ENCODE results near the gene SLC12A5. TPM values are rescaled to one million over a fixed set of nuclear protein-coding genes. Genes with fewer than 3 reads are reported as not detected.
A peak's percentile ranks its signal among the peaks of the same experiment; 100 is the strongest.
"Not testable (repeated sequence)": the region's sequence is repeated elsewhere in the genome, so short reads cannot be mapped to it uniquely, and the experiment has no call there.

Gene SLC12A5
- not detected for total RNA-seq

DNA sequence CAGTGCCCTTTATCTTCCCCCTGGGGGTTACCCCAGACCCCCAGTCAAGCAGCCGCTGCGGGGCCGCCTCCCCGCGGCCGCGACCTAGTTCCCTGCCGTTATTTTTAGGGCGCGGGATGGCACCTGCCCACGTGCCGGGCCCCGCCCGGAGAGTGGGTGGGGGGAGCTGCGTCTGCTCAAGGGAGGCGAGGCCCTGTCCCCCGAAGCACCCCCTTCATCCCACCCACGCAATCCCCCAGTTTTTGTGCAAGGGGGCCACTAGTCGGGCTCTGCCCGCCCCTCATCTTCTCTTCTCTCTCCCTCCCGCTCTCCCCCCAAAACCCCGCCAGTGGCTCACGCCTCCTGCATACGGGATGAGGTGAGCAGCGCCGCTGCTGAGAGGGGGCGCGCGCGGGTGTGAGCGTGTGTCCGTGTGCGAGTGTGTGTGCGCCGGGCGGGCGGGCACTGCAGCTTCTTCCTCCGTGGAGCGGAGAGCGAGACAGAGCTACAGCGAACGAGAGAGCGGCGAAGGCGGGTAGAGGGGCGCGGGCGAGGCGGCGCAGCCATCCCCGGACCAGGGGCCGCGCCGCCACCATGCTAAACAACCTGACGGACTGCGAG, at the start of gene SLC12A5:
Gene SLC12A5, plus strand, starts transcription at position 444 of the 600 bp plus-strand sequence. Its CDS starts 130 bp downstream, at position 574.
- H3K27me3 ChIP-seq (replicated peaks; ENCODE audit: insufficient read depth), result peaks cover 4% of the 10 kb centered on the region
- H3K4me1 ChIP-seq (ENCODE audit: control insufficient read depth in 1 of 2, low read depth in 2 of 2), result no peaks in the 10 kb centered on the region
- no peaks in the 10 kb centered on the region for H3K9me3 ChIP-seq
- no peaks in the 10 kb centered on the region for H3K36me3 ChIP-seq
- ATAC-seq (ENCODE audit: insufficient number of reproducible peaks, low FRiP score, low read depth), result no peak
- H3K4me3 ChIP-seq, result no peak within 1 kb of the TSS
- TF ChIP-seq, protein P1, sequence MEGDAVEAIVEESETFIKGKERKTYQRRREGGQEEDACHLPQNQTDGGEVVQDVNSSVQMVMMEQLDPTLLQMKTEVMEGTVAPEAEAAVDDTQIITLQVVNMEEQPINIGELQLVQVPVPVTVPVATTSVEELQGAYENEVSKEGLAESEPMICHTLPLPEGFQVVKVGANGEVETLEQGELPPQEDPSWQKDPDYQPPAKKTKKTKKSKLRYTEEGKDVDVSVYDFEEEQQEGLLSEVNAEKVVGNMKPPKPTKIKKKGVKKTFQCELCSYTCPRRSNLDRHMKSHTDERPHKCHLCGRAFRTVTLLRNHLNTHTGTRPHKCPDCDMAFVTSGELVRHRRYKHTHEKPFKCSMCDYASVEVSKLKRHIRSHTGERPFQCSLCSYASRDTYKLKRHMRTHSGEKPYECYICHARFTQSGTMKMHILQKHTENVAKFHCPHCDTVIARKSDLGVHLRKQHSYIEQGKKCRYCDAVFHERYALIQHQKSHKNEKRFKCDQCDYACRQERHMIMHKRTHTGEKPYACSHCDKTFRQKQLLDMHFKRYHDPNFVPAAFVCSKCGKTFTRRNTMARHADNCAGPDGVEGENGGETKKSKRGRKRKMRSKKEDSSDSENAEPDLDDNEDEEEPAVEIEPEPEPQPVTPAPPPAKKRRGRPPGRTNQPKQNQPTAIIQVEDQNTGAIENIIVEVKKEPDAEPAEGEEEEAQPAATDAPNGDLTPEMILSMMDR (IDR thresholded peaks at IDR 0.05), result no peak
- no peak within 1 kb of the TSS for H3K27ac ChIP-seq
- no peak for DNase-seq (ENCODE audit: low spot score)

DNA sequence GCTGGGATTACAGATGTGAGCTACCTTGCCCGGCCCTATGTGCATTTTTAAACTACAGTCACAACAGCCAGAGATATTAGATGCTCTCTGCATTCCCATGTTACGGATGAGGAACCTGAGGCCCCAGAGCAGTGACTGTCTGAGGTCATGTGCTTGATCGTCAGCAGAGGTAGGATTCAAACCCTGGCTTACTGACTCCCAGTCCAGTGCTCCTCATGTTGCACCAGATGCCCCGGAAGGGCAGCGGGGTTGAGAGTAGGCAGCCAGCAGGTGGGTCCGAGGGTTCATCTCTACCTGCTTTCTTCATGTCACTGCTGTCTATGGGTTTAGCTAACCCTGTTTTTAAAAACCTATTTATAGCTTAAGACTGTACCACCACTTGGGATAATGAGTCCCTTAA, 47.8 kb upstream of the SLC12A5 start:
- DNase-seq (ENCODE audit: low spot score), result no peak
- no peaks in the 10 kb centered on the region for H3K36me3 ChIP-seq
- H3K27me3 ChIP-seq (replicated peaks; ENCODE audit: insufficient read depth), result no peaks in the 10 kb centered on the region
- H3K9me3 ChIP-seq, result no peaks in the 10 kb centered on the region
- no peak overlapping the region for H3K4me3 ChIP-seq
- ATAC-seq (ENCODE audit: insufficient number of reproducible peaks, low FRiP score, low read depth), result no peak
- H3K27ac ChIP-seq, result no peak overlapping the region
- TF ChIP-seq, protein P1 (IDR thresholded peaks at IDR 0.05), result no peak
- H3K4me1 ChIP-seq (ENCODE audit: control insufficient read depth in 1 of 2, low read depth in 2 of 2), result no peaks in the 10 kb centered on the region

DNA sequence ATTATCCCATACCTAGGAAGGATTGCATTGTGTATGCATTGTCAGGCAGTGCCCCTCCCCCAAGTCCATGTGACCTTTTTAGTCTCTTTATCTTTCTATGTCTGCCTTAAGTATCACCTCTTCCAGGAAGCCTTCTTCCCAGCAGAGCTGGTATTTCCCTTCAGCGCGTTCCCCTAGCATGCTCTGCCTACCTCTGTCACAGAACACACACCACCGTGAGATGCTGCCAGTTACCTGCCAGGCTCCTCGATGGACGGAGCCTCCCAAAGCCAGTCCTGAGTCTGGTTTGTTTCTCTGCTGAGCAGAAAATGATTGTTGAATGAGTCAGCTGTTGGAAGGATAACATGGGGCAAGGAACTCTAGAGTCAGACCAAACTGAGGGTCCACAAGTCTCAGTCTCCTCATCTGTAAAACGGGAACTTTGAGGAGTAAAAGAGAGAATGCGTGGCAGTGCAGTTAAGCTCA, 45.7 kb upstream of the SLC12A5 start:
- TF ChIP-seq, protein P1 (IDR thresholded peaks at IDR 0.05), result no peak
- Histone ChIP-seq H3K27ac (no peak overlapping the region), H3K9me3 (no peaks in the 10 kb centered on the region), H3K4me1 (ENCODE audit: control insufficient read depth in 1 of 2, low read depth in 2 of 2) (no peaks in the 10 kb centered on the region), H3K4me3 (no peak overlapping the region), H3K36me3 (no peaks in the 10 kb centered on the region), H3K27me3 (replicated peaks; ENCODE audit: insufficient read depth) (no peaks in the 10 kb centered on the region)
- ATAC-seq (ENCODE audit: insufficient number of reproducible peaks, low FRiP score, low read depth) (no peak), DNase-seq (ENCODE audit: low spot score) (no peak)

DNA sequence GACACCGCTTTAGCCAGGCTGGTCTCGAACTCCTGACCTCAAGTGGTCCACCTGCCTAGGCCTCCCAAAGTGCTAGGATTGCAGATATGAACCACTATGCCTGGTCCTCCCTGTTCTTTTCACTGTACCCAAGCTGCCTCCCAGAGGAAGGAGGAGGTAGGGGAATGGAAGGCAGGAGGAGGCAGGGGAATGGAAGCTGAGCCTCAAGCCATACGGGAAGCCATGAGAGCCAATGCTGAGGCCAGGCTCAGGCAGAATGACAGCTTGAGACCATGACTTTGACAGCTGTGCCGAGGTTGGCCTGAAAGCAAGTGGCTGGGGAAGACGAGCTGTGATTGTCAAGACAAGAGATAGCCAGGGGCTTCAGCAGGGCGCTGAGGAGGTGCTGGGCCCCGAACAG, 43.4 kb upstream of the SLC12A5 start:
- H3K4me1 ChIP-seq (ENCODE audit: control insufficient read depth in 1 of 2, low read depth in 2 of 2), result no peaks in the 10 kb centered on the region
- H3K27me3 ChIP-seq (replicated peaks; ENCODE audit: insufficient read depth), result no peaks in the 10 kb centered on the region
- ATAC-seq (ENCODE audit: insufficient number of reproducible peaks, low FRiP score, low read depth) (no peak), DNase-seq (ENCODE audit: low spot score) (no peak)
- H3K9me3 ChIP-seq, result no peaks in the 10 kb centered on the region
- no peak overlapping the region for H3K27ac ChIP-seq
- TF ChIP-seq, protein P1 (IDR thresholded peaks at IDR 0.05), result no peak
- H3K36me3 ChIP-seq, result no peaks in the 10 kb centered on the region
- H3K4me3 ChIP-seq, result no peak overlapping the region

DNA sequence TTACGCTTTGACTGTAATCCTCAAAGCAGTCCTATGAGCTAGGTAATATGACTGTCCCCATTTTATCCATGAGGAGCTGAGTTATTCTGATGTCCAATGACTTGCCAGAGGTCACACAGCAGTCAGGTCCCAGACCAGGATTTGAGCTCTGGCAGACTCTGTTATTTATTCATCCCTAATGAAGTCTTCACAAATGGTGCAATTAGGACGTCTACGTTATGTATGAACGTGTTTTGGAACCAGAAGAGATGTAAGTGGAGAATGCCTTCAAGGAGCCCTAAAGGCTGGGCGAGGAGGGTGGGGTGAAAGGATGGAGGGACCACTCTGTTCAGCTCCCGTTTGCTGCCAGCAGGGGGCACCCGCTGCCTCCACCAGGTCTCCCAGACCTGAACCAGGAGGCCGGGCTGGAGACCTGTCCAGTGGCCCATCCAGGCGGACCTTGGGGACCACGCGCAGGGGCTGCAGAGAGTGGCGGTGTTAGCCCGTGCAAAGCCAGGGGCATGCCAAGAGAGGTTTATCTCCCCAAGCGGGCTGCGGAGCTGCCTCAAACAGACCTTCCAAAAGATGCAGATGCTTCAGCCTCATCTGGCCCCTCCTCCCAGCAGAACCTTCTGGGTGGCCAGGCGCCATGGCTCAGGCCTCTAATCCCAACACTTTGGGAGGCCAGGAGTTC, 41.8 kb upstream of the SLC12A5 start:
- H3K27me3 ChIP-seq (replicated peaks; ENCODE audit: insufficient read depth), result no peaks in the 10 kb centered on the region
- no peak for ATAC-seq (ENCODE audit: insufficient number of reproducible peaks, low FRiP score, low read depth)
- H3K4me3 ChIP-seq, result no peak overlapping the region
- no peaks in the 10 kb centered on the region for H3K9me3 ChIP-seq
- H3K27ac ChIP-seq, result no peak overlapping the region
- no peaks in the 10 kb centered on the region for H3K36me3 ChIP-seq
- DNase-seq (ENCODE audit: low spot score), result no peak
- TF ChIP-seq, protein P1 (IDR thresholded peaks at IDR 0.05), result peak; percentile 64
- no peaks in the 10 kb centered on the region for H3K4me1 ChIP-seq (ENCODE audit: control insufficient read depth in 1 of 2, low read depth in 2 of 2)

DNA sequence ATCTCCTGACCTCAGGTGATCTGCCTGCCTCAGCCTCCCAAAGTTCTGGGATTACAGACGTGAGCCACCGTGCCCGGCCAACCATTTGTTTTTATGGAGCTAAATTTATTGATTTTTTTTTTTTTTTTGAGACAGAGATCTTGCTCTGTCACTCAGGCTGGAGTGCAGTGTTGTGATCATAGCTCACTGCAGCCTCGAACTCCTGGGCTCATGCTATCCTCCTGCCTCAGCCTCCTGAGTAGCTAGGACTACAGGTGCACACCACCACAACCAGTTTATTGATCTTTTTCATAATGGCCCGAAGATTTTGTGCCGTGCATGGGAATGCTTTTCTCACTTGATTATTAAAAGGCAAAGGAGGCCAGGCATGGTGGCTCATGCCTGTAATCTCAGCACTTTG, 40.2 kb upstream of the SLC12A5 start:
- DNase-seq (ENCODE audit: low spot score); H3K27me3 ChIP-seq (replicated peaks; ENCODE audit: insufficient read depth); H3K4me3 ChIP-seq; H3K4me1 ChIP-seq (ENCODE audit: control insufficient read depth in 1 of 2, low read depth in 2 of 2); H3K9me3 ChIP-seq; H3K36me3 ChIP-seq; H3K27ac ChIP-seq; ATAC-seq (ENCODE audit: insufficient number of reproducible peaks, low FRiP score, low read depth): not testable (repeated sequence)

All from thoracic aorta (tissue), 2 donors.